GM19397 (cell line): ENCODE data around the gene IGFL4.

Experiments used
- ATAC-seq: cut with Tn5 transposase; IDR thresholded peaks from one replicate; pipeline ENCODE4 v1.9.1; 2021; ENCODE audit warnings: mild to moderate bottlenecking, moderate library complexity; ENCODE audit not compliant: unreplicated experiment

Gene IGFL4

GRCh38 chr19:46022061-46022430, 18.8 kb downstream of the IGFL4 start:
- ATAC-seq = no peak

DNA sequence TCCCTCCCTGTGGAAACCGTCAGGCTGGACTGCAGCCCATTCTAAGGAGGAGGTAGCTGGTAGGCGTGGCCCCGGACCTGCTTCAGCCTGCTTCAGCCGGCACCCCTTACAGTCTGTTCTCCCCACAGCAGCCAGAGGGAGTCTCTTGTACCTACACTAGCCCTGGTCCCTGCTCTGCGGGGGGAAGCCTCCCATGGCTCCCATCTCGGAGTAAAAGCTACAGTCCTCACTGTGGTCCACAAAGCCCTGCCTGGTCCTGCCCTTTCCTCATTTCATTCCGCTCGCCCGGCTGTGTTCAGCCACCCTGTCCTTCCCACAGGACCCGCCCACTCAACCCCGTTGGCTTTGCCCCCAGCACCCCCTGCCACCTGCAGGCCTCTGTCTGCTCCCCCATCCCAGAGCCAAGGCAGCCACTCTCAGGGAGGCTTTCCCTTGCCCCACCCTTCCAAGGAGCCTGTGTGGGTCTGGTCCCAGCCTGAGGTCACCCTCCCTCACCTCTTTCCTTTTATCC, 19.2 kb downstream of the IGFL4 start:
- ATAC-seq = no peak

DNA sequence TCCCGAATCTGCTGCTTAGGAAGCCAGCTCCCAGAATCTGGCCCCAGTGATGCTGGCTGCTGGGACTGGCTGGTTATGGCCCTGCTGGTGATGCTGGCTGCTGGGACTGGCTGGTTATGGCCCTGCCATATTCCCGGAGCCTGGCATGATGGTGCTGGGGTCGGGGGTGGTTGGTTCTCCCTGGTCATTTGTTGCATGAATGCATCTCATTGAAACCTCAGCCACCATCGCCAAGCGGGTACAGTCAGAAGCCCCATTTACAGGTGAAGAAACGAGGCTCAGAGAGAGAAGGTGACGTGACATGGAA, 20.0 kb downstream of the IGFL4 start:
- no peak for ATAC-seq

DNA sequence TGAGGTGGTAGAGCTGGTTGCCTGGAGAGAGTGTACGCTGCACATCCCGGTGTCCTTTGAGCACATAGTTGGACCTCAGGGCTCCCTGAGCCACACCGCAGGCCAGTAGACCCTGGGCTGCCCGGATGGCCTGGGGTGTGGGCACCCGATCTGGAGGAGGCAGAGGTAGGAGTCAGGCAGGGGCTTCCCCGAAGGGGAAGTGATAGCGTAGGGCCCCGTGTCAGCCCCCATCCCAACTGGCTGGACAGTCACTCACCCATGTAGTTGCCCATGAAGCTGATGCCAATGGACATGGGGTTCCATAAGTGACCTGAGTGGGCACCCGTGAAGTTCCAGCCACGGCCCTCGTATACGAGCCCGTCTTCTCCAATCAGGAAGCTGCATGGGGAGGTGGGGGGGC, 21.5 kb downstream of the IGFL4 start:
- no peak for ATAC-seq

DNA sequence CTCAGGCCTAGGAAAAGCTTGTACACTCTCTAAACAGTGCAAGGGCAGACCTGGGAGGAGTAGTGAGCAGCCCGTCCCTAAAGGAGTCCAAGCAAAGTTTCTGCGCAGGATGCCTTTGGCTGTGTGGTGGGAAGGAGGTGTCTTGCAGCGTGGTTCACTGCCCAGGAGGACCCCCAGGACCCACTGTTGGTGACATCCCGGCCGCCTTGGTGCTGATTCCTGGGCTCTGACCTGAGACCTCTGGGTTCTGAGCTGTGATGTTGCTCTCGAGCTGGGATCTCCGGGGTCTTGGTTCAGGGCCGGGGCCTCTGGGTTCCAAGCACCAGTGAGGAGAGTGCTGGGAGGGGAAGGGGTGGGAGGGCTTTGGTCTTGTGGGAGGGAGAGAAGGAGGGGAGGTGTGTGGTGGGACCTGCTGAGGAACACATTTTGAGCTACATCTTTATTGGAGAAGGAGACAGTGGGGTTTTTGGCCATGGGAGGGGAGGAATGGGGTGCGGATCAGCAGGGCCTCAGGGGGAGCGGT, 22.0 kb downstream of the IGFL4 start:
- no peak for ATAC-seq

DNA sequence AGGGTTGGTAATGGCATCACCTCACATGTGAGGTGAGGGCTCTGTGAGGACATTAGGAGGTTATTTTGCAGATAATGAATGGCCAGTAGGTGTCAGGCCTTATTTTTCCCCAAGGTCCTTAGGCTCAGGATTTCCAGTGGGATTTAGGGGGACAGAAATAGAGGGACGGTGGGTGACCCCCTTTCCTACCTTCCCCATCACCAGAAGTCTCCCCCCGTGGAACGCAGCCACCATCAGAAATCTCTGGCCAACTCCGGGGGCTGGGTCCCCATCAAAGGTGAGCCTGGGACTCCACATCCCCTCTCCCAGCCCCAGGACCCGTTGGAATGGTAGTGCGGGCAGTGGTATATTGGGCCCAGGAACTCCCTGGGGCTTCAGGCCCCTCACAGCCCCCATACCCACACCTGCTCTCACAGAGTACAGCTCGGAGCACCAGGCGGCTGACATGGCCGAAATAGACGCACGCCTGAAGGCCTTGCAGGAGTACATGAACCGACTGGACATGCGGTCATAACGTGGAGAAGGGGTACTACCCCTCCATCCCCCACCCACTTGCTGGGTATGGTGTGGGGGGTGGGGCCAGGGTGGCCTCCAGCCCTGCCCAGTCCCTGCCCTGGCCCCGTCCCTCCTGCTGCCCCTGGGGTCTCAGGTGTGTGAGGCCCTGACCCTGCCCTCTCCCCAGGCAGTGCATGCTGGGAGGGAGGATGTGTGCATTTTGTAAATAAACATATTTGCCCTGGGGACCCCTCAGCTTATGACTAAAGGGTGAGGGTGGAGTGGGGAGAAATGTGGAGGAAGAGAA, 22.7 kb downstream of the IGFL4 start:
- ATAC-seq = no peak

- no peak for ATAC-seq
Observed at GRCh38 chr19:46017095-46017429, 23.7 kb downstream of the IGFL4 start.

DNA sequence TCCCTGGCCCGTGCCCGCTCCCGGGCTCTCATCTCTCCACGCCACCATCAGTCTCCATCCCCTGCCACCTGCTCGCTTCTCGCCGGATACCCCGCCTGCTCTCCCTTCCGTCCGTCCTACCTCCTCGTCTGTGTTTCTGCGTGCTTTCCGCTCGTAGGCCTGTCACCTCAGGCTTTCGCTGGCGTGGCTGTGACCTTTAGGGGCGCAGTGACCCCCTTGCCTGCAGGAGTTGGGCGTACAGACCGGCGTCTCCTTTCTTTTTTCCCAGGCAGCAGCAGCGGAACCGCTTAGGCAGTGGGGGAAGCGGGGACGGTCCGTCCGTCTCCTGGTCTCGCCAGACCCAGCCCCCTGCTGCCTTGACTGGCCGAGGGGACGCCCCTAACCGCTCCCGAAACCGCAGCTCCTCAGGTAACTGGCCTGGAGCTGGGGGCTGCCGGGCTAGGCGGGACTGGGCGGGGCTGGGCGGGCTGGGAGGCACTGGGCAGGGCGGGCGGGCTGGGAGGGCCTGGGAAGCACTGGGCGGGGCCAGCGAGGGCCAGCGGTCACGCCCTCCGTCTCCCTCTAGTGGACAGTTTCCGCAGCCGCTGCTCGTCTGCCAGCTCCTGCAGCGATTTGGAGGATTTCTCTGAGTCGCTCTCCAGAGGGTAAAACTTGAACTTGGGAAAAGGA, 24.2 kb downstream of the IGFL4 start:
- ATAC-seq = peak; percentile 62

DNA sequence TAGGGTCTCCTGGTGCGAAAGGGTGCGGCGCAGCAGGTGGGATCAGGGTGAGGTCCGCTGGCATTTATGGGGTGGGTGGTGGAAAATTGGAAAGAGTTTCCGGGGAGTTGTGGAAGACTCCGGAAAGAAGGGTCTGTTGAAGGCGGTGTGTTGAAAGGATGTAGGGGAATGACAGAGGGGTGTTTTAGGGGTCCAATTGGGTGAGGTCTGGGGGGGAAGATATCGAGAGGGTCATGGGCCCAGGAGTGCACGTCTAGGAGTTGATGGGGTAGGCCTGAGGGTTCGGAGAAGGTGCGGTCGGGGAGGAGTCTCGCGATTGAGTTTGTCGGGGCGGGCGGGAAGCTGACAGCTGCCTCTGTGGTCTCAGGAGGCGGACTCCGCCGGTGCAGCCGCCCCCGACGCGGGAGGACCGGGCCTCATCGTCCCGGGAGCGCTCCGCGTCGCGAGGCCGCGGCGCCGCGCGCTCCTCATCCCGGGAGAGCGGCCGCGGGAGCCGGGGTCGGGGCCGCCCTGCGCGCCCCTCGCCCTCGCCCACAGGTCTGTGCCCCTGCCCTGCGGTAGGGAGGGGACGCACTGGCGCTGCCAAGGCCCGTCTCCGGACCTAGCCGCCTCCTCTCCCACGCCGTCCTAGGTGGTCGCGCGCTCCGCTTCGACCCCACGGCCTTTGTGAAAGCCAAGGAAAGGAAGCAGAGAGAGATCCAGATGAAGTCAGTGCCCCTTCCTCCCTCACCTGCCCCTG, 24.9 kb downstream of the IGFL4 start:
- ATAC-seq = peak; percentile 17

GRCh38 chr19:46014941-46015686, 25.7 kb downstream of the IGFL4 start:
- ATAC-seq = no peak

- ATAC-seq = no peak
Observed at GRCh38 chr19:46014534-46014933, 26.3 kb downstream of the IGFL4 start.

DNA sequence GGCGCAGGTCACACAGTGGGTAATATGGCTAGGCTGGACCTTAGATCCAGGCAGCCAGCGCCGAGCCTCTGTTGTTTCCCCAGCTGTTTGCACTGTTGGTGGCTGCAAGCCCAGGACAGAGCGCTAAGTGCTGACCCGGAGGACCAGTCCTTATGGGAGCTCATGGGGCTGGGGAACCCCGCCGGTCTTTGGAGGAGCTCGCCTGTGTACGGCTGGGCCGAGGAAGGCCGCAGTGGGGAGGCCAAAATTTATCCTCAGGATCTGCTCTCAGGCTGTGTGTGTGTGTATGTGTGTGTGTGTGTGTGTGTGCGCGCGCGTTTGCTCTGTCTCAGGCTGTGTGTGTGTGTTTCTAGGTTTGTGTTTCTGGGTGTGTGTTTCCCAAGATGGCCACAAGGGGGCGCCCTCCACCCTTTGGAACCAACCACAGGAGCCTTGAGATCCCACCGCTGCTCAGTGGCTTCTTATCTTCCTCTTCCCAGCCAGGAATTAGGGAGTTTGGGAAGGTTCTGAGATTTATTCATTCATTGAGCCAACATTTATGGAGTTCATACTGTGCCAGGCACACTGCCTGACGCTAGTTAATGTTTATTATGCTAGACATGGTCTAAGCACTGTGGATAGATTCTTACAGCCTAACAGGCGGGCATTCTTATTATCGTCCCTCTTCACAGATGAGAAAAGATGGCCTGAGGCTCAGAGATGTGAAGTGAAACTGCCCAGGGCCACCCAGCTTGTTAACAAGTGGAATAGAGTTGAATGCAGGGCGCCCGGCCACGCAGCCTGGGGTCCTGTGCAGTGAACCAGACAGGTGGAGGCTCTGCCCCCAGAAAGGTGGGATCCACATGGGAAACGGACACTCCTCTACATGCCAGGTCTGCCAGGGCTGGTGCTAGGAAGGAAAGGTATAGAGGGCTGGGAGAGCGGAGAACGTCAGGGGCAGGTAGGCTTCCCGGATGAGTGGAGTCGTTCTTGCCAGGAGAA, 31.0 kb downstream of the IGFL4 start:
- no peak for ATAC-seq

- no peak for ATAC-seq
Observed at GRCh38 chr19:46006411-46006810, 34.4 kb downstream of the IGFL4 start.

- ATAC-seq = no peak
Observed at GRCh38 chr19:46002678-46003275, 38.0 kb downstream of the IGFL4 start.

GRCh38 chr19:46000491-46001246, 40.1 kb downstream of the IGFL4 start:
- no peak for ATAC-seq

GRCh38 chr19:45999653-46000121, 41.1 kb downstream of the IGFL4 start:
- no peak for ATAC-seq

GRCh38 chr19:45998834-45999233, 42.0 kb downstream of the IGFL4 start:
- ATAC-seq = no peak

GRCh38 chr19:45996933-45997332, 43.9 kb downstream of the IGFL4 start:
- ATAC-seq = no peak
